Activated CD8-positive, alpha-beta T cell treated with anti-CD3 and anti-CD28 coated beads, Interleukin-2, amount 10 ng/mL, durations not matched to agents 7 days and 5 days (primary cell): ENCODE data around the gene RAI14. TPM values are rescaled to one million over a fixed set of nuclear protein-coding genes. Genes with fewer than 3 reads are reported as not detected.

Source experiments
- ATAC-seq: fragments of 150-1000 bp; cut with Tn5 transposase; one replicate; pipeline ENCODE4 v1.10.0; 2021; ENCODE audit warnings: moderate library complexity
- CTCF ChIA-PET: fragments of 350-600 bp; sonication (Branson Sonifier 250); formaldehyde crosslinking; loops from one replicate; lab custom pipeline; 2021; ENCODE audit warnings: antibody characterized with exemption; lab: Charles Lee
- POLR2A ChIA-PET: fragments of 350-600 bp; sonication (Branson Sonifier 250); formaldehyde crosslinking; loops from one replicate; lab custom pipeline; 2021; ENCODE audit warnings: antibody characterized with exemption; lab: Charles Lee
- DNase-seq: peaks from one replicate; pipeline ENCODE4 v3.0.0-alpha.2; 2020
- H3K27ac Mint-ChIP-seq: one replicate; pipeline ENCODE4 v1.8.0; 2021; ENCODE audit warnings: mild to moderate bottlenecking, mixed read lengths
- H3K27me3 Mint-ChIP-seq: one replicate; pipeline ENCODE4 v1.8.0; 2021; ENCODE audit warnings: low read depth, mixed read lengths
- H3K36me3 Mint-ChIP-seq: one replicate; pipeline ENCODE4 v1.8.0; 2021; ENCODE audit warnings: low read depth, mixed read lengths
- H3K4me1 Mint-ChIP-seq: one replicate; pipeline ENCODE4 v1.8.0; 2021; ENCODE audit warnings: low read depth, mixed read lengths
- H3K4me3 Mint-ChIP-seq: one replicate; pipeline ENCODE4 v1.8.0; 2021; ENCODE audit warnings: mild to moderate bottlenecking, mixed read lengths
- H3K9me3 Mint-ChIP-seq: one replicate; pipeline ENCODE4 v1.8.0; 2022; ENCODE audit warnings: mixed read lengths; ENCODE audit not compliant: insufficient read depth
- total RNA-seq, 2 experiments: library from RNA; stranded (reverse); gene quantifications; one replicate each; pipeline ENCODE4 v1.2.3, GENCODE V29; 2021

The RAI14 gene
- total RNA-seq, result not detected

DNA sequence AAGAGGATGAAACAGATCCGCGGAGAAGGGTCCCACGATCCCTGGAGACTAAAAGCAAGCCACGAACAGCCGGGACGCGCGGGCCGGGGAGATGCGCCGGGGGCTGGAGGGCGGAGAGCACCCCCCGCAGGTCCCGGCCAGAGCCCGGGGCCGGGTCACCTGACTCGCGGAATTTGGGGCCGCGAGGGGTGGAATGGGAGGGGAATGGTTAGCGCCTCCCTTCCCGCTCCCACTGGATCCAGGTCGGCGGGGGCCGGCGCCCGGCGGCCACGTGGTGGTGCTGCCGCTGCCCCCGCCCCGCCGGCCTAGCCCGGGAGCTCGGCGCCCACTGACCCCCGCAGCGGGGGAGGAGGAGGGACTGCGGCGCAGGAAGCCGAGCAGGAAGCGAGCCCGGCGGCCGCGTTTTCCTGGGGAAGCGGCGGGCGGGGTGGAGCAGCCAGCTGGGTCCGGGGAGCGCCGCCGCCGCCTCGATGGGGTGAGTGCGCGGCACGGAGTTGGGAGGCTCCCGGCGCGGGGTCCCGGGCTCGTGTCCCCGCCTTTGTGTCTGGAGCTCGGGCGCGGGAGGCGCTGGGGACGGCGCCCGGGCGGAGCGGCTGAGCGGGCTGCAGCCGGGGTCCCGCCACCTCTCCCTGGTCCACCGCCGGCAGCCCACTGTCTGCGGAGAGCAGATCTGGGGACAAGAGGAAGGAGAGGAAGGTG is at the start of gene RAI14:
Gene RAI14, plus strand, starts transcription at position 328 of the 699 bp plus-strand sequence. CDS start 30,592 bp downstream, outside the sequence.
- H3K4me1 Mint-ChIP-seq, result peaks cover 13% of the 10 kb centered on the region
- ChIA-PET POLR2A (no interaction called here), CTCF (no interaction called here)
- peaks cover 50% of the 10 kb centered on the region for H3K27me3 Mint-ChIP-seq
- no peak within 1 kb of the TSS for H3K27ac Mint-ChIP-seq
- ATAC-seq (peak; percentile 38), DNase-seq (no peak)
- H3K36me3 Mint-ChIP-seq, result no peaks in the 10 kb centered on the region
- H3K4me3 Mint-ChIP-seq, result peak within 1 kb of the TSS; percentile 54
- no peaks in the 10 kb centered on the region for H3K9me3 Mint-ChIP-seq

DNA sequence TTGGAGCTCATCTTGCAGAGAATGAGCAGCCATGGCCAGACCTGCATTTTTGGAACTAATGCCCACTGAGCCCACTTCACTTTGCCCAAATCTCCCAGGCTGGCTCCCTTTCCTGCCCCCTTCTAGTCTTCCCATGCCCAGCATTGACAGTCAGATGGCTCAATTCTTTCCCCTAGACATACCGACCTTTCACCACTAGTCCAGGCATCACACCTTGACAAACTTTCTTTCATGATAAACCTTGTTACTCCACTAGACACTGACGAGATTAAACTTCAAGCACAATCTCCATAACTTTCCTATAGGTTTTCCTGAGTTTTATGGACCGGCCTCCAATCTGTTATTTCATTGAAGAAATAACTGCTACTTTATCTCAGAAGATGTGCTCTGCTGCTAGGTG is 47.8 kb upstream of the RAI14 start:
- CTCF ChIA-PET, result no interaction called here
- H3K36me3 Mint-ChIP-seq, result no peaks in the 10 kb centered on the region

DNA sequence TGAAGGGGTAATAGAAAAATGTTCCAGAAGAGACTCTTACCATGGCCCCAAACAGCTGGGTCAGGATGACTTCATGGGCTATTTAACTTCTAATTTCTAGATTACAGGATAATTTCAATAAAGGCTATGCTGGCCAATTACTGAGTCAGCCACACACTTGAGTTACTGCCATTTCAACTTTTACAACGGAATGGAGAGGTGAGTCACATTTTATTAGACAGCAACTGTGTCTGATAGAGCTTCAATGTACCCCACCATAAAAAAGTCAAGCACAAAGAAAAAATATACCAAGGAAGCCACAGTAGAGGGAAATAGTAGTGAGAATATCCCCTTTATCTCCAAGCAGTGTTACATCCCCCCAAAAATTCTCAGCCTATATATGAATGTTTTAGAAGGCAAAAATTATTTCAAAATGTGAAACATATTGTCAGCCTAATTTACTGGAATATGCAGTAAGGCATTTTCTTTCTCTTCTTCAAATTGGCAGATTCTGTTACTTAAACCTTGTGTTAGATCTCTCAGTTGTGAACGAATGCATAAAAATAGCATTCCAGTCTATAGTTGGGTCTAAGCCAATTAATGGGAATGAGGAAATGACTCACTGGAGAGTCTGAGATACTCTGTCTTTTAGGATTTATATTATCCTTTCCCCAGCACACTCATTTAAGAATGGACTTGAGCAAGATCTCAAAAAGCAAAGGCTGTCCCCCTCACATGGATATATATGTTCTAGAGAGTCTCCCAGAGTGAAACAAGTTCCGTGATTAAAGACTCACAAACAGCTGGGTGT is 47.1 kb upstream of the RAI14 start:
- Mint-ChIP-seq H3K4me3 (no peak overlapping the region), H3K27me3 (no peaks in the 10 kb centered on the region), H3K9me3 (no peaks in the 10 kb centered on the region), H3K27ac (no peak overlapping the region), H3K4me1 (no peaks in the 10 kb centered on the region), H3K36me3 (no peaks in the 10 kb centered on the region)
- no peak for ATAC-seq
- CTCF ChIA-PET, result no interaction called here
- POLR2A ChIA-PET, result interaction anchor here (1.1 kb wide), 1 partner anchor 39 kb away, joined by 3 read pairs; no protein-coding TSS in a partner anchor
- DNase-seq, result no peak

More for the DNA sequence above, 47.8 kb upstream of the RAI14 start:
- no peaks in the 10 kb centered on the region for H3K27me3 Mint-ChIP-seq
- DNase-seq, result no peak
- no peak for ATAC-seq
- H3K9me3 Mint-ChIP-seq, result no peaks in the 10 kb centered on the region
- no peak overlapping the region for H3K27ac Mint-ChIP-seq
- no peaks in the 10 kb centered on the region for H3K4me1 Mint-ChIP-seq
- H3K4me3 Mint-ChIP-seq, result no peak overlapping the region
- POLR2A ChIA-PET, result interaction anchor here (1.1 kb wide), 1 partner anchor 38 kb away, joined by 3 read pairs; no protein-coding TSS in a partner anchor

DNA sequence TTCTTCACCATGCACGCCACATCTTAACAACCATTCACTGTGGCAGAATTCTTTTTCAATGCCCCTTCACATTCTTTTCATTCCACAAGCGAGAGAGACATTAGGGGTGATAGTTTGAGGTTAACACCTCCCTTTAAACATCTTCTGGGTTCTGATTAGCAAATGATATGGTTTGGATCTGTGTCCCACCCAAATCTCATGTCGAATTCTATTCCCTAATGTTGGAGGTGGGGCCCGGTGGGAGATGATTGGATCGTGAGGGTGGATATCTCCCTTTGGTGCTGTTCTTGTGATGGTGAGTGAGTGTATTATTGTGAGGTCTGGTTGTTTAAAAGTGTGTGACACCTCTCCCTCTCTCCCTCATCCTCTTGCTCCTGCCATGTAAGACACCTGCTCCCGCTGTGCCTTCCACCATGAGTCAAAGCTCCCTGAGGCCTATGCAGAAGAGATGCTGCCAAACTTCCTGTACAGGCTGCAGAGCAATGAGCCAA is 46.1 kb upstream of the RAI14 start:
- ATAC-seq, result no peak
- POLR2A ChIA-PET, result no interaction called here

DNA sequence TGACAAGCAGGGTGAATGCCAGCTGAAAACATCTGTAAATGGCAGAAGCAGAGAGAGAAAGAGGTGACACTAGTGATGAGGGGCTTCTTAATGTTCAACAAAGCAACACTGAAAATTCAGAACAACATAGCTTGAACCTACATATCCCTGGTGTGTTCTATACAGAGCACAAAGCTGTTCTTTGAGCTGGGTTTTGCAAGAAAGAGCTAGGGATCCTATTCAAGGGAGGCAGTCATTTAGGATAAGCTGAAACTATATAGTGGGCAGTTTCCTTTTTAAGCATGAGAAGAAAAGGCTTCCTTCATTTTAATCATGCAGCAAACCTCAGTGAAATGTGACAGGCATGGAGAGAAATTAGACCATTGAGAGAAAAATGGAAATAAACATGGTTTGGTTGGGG is 45.6 kb upstream of the RAI14 start:
- Mint-ChIP-seq H3K4me1 (no peaks in the 10 kb centered on the region), H3K36me3 (no peaks in the 10 kb centered on the region), H3K27me3 (no peaks in the 10 kb centered on the region), H3K9me3 (no peaks in the 10 kb centered on the region), H3K4me3 (no peak overlapping the region), H3K27ac (no peak overlapping the region)
- CTCF ChIA-PET, result interaction anchor here (1.3 kb wide), 1 partner anchor 125 kb away, joined by 3 read pairs; no protein-coding TSS in a partner anchor
- POLR2A ChIA-PET, result no interaction called here
- ATAC-seq (no peak), DNase-seq (no peak)

More for the DNA sequence above, 46.1 kb upstream of the RAI14 start:
- Mint-ChIP-seq H3K4me3 (no peak overlapping the region), H3K27me3 (no peaks in the 10 kb centered on the region), H3K4me1 (no peaks in the 10 kb centered on the region), H3K9me3 (no peaks in the 10 kb centered on the region), H3K27ac (no peak overlapping the region), H3K36me3 (no peaks in the 10 kb centered on the region)
- CTCF ChIA-PET, result interaction anchor here (1.3 kb wide), 1 partner anchor 124 kb away, joined by 3 read pairs; no protein-coding TSS in a partner anchor
- DNase-seq, result no peak

DNA sequence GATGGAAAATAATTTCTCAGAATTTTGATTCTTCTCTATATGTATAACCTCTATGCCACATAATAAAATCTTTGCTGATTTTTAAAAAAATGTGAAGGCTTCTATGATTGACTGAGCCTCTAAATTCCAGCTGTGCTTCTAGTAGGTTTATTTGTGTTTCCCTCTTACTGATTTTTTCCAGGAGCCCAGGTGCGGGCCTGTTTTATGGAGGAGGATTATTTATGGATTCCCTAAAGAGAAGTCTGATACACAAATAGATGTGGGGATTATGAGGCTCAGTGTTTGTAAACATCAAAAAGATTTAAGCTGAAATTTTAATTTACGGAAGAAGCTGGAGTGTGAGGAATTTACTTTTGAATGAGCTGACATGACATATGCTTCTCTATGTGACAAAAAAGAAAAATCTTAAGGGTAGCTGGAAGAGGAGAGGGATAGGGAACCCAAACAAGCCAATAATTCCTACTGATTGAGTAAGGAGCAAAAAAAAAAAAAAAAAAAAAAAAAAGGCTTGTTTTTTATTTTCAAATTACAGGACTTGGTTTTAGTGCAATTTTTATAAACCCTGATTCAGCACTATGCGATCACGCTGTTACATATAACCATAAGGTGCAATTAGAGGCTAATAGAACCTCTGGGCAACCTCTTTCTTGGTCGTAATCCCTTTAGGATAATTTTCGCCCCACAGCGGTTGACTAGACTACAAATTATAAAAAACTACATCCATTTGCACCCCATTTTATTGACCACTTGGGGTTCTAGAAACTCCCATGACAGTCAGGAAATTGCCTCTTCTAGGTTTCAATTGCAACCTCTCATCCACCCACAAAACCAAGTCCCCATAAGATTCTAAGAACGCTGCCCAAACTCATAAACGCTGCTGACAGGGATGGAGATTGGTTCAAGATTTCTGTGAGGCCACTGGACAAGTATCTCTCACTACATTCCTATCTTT is 44.4 kb upstream of the RAI14 start:
- POLR2A ChIA-PET, result no interaction called here

DNA sequence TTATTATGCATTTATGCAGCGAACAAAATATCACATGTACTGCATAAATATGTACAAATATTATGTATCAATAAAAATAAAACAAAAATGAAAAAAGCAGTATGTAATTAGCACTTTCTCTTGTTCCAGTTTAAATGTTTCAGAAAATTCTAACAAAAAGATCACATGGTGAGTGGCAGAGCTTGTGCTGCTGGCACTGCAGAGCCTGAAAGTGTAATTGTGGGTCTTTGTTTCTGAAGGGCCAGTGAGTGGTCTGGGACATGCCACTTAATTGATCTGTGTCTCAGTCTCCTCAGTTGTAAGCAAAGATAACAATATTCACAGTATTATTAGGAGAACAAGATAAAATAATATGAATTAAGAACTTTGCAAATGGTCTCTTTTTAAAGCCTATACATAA is 39.5 kb upstream of the RAI14 start:
- DNase-seq, result no peak
- no peaks in the 10 kb centered on the region for H3K36me3 Mint-ChIP-seq
- ChIA-PET POLR2A (no interaction called here), CTCF (no interaction called here)
- no peaks in the 10 kb centered on the region for H3K27me3 Mint-ChIP-seq
- H3K4me1 Mint-ChIP-seq, result no peaks in the 10 kb centered on the region
- no peak for ATAC-seq
- H3K9me3 Mint-ChIP-seq, result no peaks in the 10 kb centered on the region
- no peak overlapping the region for H3K4me3 Mint-ChIP-seq
- no peak overlapping the region for H3K27ac Mint-ChIP-seq

More for the DNA sequence above, 44.4 kb upstream of the RAI14 start:
- CTCF ChIA-PET, result interaction anchor here (1.3 kb wide), 1 partner anchor 126 kb away, joined by 3 read pairs; no protein-coding TSS in a partner anchor
- H3K27me3 Mint-ChIP-seq, result no peaks in the 10 kb centered on the region
- no peaks in the 10 kb centered on the region for H3K36me3 Mint-ChIP-seq
- ATAC-seq, result no peak
- H3K4me1 Mint-ChIP-seq, result no peaks in the 10 kb centered on the region
- H3K9me3 Mint-ChIP-seq, result no peaks in the 10 kb centered on the region
- no peak for DNase-seq
- no peak overlapping the region for H3K27ac Mint-ChIP-seq
- H3K4me3 Mint-ChIP-seq, result no peak overlapping the region

DNA sequence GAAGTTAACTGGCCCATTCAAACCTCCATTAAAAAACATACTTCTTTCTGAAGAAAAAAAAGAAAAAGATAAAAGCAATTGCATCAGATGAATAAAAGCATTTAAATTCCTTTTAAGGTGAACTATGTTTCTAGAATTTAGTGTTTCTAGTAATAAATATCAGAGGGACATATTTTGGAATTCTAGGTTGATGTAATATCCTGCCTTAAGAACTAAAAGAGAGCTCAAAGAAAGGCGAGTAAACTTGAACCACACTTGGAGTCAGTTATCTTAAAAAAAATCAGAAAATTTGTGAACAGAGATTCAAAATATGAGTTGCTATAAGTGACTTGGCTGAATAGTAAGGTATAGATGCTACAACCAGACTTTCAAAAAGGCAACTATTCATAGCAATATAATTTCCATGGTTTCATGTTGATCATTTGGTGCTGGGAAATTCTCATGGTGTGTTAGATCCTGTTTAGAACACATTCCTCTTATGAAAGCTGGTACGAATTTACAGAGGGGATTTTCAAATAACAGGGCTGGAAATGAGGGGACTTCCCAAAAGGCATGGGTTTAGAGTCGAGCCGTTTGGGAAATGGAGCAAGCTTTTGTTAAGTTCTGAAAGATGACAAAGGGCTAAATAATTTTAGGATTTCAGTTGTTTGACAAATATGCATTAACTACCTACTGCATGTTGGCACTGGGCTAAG is 37.6 kb upstream of the RAI14 start:
- Mint-ChIP-seq H3K4me1 (no peaks in the 10 kb centered on the region), H3K27ac (no peak overlapping the region), H3K4me3 (no peak overlapping the region), H3K27me3 (no peaks in the 10 kb centered on the region), H3K36me3 (no peaks in the 10 kb centered on the region), H3K9me3 (no peaks in the 10 kb centered on the region)
- DNase-seq, result no peak
- no peak for ATAC-seq
- ChIA-PET CTCF (no interaction called here), POLR2A (no interaction called here)

DNA sequence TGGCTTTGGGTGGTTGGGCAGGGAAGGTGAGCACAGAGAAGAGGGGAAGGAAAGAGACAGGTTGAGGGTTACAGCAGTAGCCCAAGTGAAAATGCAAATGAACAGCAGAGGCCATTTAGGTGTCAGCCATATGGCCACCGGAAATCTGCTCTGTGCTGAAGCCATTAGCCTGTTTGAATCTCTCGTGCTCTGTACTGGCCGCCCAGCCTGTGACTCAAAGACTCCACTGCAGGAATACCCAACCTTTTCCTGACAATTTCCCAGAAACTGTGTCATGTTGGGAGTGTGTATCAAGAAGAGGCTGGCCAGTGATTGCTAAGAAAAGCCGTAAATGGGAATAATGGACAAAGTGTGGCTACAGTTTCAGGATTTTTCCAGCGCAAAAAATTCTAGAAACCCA is 35.9 kb upstream of the RAI14 start:
- CTCF ChIA-PET, result no interaction called here
- POLR2A ChIA-PET, result no interaction called here
- Mint-ChIP-seq H3K36me3 (no peaks in the 10 kb centered on the region), H3K27me3 (no peaks in the 10 kb centered on the region), H3K27ac (no peak overlapping the region), H3K9me3 (no peaks in the 10 kb centered on the region), H3K4me3 (no peak overlapping the region), H3K4me1 (no peaks in the 10 kb centered on the region)
- no peak for ATAC-seq
- DNase-seq, result no peak

DNA sequence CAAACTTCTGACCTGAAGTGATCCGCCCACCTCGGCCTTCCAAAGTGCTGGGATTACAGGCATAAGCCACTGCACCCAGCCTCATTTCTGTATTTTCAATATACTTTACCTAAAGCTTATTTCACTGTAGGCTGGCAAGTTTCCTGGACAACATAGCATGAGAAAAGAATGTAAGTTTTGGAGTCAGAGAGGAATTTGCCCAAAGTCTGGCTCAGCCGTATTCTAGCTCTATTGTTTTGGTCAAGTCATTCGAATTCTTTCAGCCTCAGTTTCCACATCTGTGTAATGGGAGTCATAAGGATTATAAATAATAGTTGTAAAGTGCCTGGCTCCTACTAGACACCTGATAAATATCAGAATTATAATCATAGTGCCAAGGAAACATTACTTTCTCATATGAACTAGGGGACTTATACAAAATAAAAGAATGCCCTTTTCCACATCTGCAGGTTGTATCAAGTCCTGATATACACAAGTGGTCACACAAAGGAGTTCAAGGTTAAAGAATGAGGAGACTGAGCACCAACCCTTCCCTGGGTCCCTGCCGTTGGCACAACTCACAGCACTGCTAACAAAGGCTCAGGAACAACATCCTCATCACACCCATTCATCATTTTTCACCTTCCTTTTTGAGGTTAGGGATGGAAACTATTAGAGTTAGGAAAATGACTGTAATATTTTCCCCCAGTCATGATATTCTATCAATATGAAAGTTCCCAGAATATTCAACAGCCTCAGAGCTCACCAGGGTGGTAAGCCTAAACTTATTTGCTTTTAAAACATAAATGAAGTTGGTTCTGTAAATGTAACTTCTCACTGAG is 34.6 kb upstream of the RAI14 start:
- no peaks in the 10 kb centered on the region for H3K9me3 Mint-ChIP-seq
- ChIA-PET CTCF (no interaction called here), POLR2A (no interaction called here)
- H3K27me3 Mint-ChIP-seq, result no peaks in the 10 kb centered on the region
- ATAC-seq, result no peak
- H3K27ac Mint-ChIP-seq, result no peak overlapping the region
- no peaks in the 10 kb centered on the region for H3K36me3 Mint-ChIP-seq
- no peak overlapping the region for H3K4me3 Mint-ChIP-seq
- H3K4me1 Mint-ChIP-seq, result no peaks in the 10 kb centered on the region
- DNase-seq, result no peak
